ENCODE data around the gene ZBTB21.

Gene ZBTB21

DNA sequence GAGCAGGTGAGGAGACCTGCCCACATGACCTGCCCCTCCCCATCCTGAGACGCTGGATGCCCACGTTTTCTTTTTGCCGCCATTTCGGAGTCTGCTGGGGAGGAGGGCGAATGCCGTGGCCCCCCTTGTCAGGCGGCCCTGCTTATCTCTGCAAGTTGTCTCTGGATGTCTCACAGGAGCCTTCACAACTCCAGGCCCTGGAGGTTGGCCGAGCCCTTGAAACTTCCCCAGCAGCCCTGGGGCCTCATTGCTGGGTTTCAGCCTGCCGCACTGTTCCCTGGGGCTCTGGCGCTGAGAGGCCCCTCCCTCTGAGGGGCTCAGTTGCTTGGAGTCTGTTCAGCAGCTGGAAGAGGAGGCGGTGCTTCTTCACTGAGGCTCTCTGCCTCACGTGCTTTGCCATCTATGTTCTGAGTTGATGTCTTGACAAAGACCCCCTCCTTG, 29.8 kb upstream of the ZBTB21 start:
- DNase-seq (ENCODE audit: low spot score): no peak

DNA sequence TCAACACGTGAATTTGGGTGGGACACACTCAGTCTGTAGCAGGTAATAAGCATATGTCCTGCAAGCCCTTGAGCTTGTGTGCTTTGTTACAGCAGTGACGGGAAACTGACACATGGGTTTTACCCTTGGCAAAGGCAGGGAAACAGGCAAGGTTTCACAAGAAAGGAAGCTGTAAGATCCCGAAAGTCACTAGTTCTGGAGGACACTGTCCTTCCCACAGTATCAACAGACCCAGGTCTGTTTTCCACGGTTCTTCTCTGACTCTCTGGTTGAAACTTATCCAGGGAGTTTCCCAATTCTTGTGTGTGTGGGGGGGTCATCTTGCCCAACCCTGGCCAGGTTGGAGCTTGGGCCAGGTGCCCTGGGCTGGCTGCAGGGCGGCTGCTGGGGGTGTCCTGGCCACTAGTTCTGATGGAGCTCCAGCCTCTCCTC, 29.3 kb upstream of the ZBTB21 start:
- DNase-seq (ENCODE audit: low spot score): no peak

DNA sequence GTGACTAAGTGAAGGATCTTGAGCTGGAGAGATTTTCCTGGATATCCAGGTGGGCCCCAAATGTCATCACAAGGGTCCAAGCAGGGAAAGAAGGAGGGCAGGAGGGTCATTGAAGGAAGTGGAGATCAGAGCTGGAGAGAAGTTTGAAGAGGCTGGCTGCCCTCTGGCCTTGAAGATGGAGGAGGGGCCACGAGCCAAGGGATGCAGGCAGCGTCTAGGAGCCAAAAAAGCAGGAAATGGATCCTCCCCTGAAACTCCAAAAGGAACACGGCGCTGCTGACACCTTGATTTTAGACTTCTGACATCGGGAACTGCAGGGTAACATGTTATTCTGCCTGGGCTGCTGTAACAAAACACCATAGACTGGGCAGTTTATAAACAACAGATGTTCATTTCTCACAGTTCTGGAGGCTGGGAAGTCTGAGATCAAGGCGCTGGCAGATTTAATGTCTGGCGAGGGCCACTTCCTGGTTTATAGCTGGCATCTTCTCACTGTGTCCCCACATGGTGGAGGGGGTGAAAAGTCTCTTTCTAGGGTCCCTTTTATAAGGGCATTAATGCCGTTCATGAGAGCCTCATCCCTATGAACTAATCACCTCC, 28.8 kb upstream of the ZBTB21 start:
- DNase-seq (ENCODE audit: low spot score): no peak

DNA sequence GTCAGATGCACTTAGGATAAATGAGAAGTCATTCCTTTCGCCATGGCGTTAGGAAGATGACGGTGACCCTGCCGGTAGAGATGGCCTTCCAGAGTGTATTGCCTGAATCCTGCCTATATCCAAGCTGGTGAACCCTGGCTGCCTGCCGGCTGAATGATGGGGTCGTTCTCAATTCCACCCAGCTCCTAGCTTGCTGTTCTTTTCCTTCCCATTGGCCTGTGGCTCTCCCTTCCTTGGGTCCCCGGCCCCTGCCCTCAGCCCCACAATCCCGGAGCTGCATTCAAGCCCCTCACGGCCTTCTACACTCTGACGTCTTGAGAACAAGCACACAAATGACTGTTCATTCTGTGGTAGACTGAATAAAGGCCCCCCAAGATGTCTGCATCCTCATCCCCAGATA, 28.2 kb upstream of the ZBTB21 start:
- DNase-seq (ENCODE audit: low spot score): no peak

DNA sequence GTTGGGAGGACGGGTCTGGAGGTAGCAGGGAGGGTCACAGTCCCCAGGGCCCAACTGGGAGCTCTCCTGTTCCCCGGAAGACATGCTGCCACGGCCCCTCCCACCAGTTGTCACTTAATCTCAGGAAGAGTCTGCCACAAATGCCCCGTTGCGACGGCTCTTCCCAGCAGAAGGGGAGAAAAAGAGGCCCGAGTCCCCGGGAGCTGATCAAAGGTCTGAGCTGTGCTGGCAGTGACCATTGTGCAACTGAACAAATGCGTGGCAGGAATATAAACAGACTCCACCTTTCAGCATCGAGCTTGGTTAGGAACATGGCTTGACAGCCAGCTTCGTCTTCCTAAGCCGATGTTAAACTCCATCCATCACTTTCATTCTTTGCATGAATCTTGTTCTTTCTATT, 27.8 kb upstream of the ZBTB21 start:
- DNase-seq (ENCODE audit: low spot score): no peak

DNA sequence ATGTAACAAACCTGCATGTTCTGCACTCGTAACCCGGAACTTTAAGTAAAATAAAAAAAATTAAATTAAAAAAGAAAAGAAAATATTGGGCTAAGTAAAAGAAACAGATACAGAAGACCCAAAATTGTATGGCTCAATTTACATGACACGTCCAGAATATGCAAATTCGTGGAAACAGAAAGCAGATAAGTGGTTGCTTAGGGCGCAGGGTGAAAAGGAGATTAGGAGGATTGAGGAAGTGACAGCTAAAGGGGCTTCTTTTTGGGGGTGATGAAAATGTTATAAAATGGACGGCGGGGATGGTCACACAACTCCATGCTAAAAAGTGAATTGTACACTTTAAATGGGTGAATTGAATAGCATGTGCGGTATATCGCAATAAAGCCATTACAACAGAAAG, 27.4 kb upstream of the ZBTB21 start:
- no peak for DNase-seq (ENCODE audit: low spot score)

DNA sequence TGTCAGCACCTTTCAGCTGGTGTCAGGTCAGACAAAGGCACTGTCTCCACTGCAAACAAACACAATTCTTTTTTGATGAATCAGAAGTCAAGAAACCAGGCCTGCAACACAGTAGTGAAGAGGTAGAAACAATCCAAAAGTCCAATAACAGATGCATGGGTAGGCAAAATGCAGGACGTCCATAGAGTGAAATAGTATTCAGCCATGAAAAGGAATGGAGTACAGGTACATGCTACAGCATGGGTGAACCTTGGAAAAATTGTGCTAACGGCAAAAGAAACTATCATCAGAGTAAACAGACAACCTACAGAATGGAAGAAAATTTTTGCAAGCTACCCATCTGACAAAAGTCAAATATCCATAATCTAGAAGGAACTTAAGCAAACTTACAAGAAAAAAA, 26.2 kb upstream of the ZBTB21 start:
- DNase-seq (ENCODE audit: low spot score): no peak

DNA sequence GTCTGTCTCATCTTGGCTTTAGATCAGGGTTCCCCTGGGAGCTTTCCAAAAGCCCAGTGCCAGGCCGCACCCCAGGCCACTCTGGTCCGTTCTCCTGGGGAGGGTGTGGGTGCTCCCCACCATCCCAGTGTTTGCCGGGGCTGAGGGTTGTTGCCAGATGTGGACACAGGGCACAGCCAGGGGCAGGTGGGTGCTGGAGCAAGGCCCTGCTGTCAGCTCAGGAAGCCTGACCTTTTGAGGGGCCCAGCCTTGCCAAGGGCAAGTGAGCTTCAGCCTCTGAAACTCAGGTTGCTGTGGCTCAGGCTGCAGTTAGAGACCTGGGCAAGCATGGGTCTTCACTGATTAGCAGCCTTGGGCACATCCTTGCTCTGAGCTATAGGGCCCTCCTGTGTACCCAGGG, 22.8 kb upstream of the ZBTB21 start:
- DNase-seq (ENCODE audit: low spot score): no peak

DNA sequence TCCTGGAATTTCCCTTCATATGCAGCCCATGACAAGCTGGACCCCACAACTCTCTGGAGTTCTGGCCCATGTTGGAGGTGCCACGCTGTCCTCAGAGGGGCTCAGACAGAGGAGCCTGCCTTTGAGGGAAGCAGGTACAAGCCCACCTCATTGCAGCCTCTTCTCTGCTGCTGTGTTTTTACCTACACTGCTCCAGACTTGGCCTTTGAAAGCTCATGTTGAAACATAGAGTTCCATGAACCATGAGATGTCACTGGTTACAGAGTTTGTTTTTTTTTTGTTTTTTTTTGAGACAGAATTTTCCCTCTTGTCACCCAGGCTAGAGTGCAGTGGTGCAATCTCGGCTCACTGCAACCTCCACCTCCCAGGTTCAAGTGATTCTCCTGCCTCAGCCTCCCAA, 22.1 kb upstream of the ZBTB21 start:
- no peak for DNase-seq (ENCODE audit: low spot score)

DNA sequence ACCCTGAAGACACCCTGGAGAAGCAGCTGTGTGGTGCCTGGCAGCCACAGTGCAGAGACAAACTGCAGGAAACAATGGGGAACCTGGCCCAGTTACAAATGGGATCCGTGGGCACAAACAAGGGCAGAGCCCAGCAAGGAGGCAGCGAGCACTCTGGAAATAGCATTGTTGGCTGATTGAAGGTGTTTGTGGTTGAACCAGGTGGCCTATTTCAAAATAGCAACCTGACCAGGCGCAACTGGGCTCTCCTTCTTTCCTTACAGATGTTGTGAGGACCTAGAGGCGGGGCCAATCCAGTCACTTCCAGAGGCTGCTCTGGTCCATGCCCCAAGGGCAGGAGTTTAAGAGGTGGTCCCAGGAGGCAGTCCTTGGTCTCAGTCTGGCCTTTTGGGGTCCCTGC, 21.7 kb upstream of the ZBTB21 start:
- no peak for DNase-seq (ENCODE audit: low spot score)

DNA sequence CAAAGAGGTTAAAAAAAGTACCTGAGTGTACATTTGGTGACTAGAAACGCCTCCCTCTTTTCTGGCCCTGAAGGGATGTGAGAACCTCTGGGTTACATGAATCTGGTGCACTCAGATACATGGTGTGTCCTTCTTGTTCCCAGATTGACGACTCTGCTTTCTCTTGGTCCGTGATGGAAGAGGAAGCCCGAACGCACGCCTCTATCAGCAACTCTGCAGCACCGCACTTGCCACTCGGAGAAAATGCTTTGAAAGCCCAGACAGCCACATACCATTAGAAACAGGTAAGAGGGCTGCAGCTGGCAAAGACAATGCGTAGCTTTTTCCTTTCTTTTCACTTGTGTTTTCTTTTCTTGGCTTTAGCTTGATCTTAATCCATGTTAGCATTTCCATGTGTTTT, 21.1 kb upstream of the ZBTB21 start:
- DNase-seq (ENCODE audit: low spot score): no peak

DNA sequence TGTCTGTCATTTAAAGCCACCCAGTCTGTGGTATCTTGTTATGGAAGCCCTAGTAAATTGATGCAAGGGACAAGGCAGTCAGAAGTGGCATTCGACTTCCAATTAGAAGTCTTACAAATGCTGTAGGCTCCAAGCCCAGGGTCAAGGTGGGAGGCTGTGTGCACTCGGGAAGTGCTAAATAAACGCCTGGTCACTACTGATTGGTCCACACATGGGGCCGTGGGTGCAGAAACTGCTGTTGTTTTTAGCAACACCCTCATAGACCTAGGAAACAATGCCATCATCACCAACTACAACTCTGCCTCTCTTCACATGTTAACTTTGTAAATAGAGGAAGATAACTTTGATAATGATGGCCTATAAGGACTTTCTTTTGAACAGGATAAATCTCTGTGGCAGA, 20.2 kb upstream of the ZBTB21 start:
- DNase-seq (ENCODE audit: low spot score): no peak

DNA sequence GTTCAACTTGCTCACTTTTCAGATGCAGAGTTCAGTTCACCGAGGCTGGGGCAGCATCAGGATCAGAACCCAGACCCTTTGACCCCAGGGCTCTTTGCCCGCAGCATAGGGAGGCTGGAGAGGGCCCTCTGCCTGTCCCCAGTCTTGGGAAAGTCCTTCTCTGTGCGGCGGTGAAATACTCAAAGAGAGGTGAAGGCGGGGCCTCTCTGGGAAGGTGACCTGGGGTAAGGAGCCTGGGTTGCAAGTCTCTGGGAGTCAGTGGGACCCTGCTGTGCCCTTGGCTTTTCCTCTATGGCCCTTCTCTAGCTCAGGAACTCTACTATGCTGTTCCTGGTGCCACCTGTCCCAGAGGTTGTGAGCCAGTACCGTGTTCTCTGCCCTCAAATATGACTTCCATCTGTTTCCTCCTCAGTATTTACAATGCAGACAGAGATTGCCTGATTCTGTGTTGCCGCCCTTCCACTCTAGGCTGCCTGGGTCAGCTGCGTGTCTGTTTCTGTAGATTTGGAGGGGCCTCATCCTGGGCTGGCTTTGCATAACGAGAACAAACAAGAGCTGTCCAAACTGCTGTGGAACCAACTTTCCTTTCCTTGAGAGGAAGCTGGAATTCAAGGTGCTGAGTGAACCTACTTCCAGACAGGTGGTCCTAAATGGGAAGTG, 18.7 kb upstream of the ZBTB21 start:
- no peak for DNase-seq (ENCODE audit: low spot score)

DNA sequence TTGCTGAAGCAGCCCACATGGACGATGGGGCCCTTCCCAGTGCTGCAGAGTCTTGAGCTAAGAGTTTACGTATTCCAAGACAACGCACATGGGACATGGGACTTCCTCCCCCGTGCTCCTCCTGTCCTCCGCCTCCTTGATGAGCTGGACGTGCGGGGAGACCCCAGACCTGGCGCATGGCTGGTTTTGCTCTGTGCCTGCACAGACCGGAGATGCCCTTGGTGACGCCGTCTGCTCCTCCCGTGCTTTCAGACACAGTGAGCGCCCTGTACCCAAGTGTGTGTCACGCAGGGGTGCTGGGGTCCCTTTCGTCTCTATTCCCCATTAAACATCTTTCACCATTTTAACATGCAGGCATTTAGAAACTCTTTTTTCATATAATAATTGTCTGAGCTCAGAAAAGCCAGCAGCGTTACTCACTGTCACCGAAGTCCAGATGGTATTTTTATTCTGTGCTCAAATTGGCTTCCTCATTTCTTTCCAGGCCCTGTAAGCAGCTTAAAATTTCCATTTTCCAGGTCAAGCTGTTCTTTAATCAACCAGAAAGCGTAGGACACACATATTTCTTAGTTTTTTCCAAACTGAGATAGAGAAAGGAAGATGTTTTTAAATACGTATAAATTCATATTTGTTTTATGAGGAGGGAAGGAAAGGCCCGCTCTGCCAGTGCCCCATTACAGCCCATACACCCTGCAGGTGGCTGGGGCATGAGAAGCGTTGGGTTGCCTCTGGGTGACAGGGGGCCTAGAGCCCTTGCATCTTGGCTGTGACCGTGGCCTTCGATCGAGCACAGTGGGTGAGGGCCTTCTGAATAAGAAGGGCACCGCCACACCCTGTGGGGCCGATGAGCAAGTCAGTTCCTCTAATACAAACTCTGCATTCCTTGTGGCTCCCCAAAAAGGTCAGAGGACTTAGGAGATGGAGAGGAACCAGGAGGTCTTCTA, 17.9 kb upstream of the ZBTB21 start:
- DNase-seq (ENCODE audit: low spot score): no peak

DNA sequence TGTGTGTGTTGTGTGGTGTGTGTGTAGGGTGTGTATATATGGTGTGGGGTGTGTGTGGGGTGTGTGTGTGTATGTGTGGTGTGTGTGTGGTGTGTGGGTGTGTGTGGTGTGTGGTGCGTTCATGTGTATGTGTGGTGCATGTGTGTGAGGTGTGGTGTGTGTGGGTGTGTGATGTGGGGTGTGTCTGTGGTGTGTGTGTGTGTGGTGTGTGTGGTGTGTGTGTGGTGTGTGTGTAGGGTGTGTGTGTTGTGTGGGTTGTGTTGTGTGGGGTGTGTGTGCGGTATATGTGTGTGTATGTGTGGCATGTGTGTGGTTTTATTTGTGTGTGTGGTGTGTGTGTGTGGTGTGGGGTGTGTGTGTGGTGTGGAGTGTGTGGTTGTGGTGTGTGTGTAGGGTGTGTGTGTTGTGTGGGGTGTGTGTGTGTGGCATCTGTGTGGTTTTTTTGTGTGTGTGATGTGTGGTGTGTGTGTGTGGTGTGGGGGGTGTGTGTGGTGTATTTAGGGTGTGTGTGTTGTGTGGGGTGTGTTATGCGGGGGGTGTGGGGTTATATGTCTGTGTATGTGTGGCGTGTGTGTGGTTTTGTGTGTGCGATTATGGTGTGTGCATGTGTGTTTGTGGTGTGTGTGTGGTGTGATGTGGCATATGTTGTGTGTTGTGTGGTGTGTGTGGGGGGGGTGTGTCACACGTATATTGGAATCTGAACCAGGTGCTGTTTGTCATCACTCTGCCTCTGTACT, 17.1 kb upstream of the ZBTB21 start:
- no peak for DNase-seq (ENCODE audit: low spot score)

DNA sequence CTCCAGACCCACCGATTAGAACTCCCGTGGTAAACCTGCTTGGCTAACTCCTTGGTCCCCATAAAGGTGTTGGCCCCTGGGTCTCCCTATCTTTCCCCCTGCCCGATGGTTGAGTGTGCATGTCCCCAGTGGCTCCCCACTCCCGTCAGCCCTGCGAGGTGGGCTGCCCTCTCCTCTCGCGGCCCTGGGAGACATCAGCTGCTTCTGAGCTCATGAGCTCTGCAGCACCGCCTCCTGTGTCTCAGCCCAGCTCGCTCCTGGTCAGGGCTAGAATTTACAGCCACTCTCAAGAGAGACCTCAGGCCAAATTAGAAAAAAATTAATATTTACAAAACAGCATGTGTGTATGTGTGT, 15.9 kb upstream of the ZBTB21 start:
- no peak for DNase-seq (ENCODE audit: low spot score)

DNA sequence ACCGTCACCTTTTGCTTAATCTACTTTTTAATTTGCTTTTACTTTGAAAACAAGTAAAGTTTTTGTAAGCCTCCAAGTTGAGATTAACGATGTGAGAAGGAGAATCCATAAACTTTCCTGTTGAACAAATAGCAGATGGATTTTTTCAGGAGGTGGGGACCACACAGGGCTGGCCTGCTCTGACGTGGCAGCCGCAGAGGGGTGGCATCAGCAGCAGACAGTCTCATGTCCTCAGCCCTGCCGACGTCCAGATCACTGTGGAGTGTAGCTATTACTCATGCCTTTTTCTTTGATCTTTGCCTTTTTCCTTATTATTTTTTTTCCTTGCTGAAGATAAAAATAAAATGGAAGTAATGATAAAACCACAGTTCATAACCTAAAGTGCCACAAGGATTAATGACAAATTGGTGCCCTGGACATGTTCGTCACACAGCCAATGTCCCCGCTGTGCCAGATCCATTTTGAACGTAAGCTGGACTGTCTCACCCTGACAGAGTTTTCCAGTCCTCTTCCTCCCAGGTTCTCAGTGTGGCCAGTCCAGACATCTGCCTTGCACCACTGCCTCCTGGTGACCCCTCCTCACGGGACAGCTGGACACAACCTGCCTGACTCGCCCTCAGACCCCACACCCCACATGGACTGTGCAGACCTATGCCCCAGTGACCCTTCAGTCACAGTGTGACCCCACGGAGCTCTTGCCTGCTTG, 15.4 kb upstream of the ZBTB21 start:
- DNase-seq (ENCODE audit: low spot score): no peak

DNA sequence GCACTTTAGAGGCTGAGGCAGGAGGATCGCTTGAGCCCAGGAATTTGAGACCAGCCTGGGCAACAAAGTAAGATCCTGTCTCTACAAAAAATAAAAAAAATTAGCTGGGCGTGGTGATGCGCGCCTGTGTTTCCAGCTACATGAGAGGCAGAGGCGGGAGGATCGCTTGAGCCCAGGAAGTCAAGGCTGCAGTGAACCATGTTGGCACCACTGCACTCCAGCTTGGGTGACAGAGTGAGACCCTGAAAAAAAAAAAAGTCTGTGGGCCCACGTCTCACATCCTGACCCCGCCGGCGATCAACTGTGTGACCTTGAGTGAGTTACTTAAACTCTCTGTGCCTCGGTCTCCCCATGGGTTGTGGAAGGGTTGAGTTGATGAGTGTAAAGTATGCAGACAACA, 12.7 kb upstream of the ZBTB21 start:
- DNase-seq (ENCODE audit: low spot score): no peak

DNA sequence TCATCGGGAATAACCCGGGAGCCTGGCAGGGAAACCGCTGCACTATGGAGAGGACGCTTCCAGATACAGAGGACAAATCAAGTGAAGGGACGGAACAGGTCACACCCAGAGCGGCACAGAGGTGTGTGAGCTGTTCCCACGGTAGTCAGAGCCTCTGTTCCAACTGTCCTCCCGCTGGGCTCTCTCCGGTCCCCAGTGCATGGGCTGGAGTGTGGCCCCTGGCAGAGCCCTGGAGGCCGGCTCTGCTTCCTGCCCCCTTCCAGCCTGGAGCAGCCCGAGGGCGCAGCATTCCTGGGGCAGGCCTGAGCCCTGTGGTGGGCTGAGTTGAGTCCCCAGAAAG, 11.9 kb upstream of the ZBTB21 start:
- no peak for DNase-seq (ENCODE audit: low spot score)

DNA sequence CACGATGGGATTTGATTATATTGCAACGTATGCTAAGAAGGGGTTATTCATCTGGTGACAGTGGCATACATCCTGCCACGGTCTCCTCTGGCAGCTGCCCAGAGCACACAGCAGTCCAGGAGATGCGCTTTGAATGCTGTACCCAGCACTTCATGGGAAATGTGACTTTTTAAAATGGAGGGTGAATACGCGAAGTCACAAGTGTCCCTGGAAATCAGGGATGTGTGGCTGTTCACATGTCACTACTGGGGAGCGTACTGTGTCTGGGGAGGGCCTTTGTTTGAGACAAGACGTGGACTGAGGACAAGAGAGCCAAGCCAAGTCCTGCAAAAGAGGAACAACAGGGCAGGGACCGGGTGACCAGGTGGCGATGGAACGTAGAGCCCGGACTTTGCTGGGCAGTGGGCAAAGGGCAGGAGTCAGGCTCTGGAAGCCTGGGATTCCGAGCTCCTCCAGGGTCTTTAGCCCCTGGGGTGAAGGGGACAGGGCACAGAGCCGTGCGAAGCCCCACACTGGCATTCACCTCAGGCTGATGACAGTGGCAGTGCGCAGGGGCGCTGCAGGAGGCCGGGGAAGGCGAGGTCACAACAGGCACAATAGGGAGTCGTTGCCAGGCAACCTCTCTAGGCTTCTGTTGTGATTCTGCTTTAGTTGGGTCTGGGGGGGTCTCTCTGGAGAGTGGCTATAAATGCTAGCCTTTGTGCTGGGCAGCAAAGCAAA, 11.4 kb upstream of the ZBTB21 start:
- DNase-seq (ENCODE audit: low spot score): no peak

DNA sequence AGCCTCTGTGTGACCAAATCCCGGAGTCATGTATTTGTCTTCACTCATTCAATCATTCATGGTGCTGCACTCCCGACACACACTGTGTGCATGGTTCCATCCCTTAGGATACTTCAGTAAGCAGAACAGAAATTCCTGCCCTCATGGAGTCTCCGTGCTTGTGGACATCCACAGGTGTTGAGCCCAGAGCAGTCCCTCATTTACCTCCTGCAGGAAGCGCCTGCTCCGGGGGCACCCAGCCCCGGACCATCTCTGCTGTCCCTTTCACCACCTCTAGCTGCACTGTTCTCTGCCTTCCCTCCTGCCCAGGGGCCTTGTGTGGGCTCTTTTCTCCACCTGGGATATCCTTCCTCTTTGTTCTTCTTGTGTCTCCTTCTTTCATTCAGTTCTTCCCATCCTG, 9.5 kb upstream of the ZBTB21 start:
- DNase-seq (ENCODE audit: low spot score): no peak
